Neural crest cell (in vitro differentiated cells): ENCODE measurements around the gene C2orf92. TPM values are rescaled to one million over a fixed set of nuclear protein-coding genes. Genes with fewer than 3 reads are reported as not detected.
A peak's percentile ranks its signal among the peaks of the same experiment; 100 is the strongest.

Source experiments
- DNase-seq: peaks from one replicate; pipeline ENCODE4 v3.0.0; 2021; ENCODE audit warnings: low read depth, mixed read lengths, low spot score
- H3K27ac Mint-ChIP-seq: one replicate; pipeline ENCODE4 v1.8.0; 2021; ENCODE audit warnings: mild to moderate bottlenecking, mixed read lengths; ENCODE audit not compliant: unreplicated experiment
- H3K27me3 Mint-ChIP-seq: 2 replicates; pipeline ENCODE4 v1.8.0; 2021; ENCODE audit warnings: low read depth, mild to moderate bottlenecking, mixed read lengths
- H3K36me3 Mint-ChIP-seq: 2 replicates; pipeline ENCODE4 v1.8.0; 2021; ENCODE audit warnings: low read depth, mild to moderate bottlenecking, mixed read lengths
- H3K4me1 Mint-ChIP-seq: 2 replicates; pipeline ENCODE4 v1.8.0; 2021; ENCODE audit warnings: mixed read lengths
- H3K4me3 Mint-ChIP-seq: one replicate; pipeline ENCODE4 v1.8.0; 2021; ENCODE audit warnings: mild to moderate bottlenecking, mixed read lengths
- H3K9me3 Mint-ChIP-seq: 2 replicates; pipeline ENCODE4 v1.8.0; 2021; ENCODE audit warnings: mixed read lengths
- CTCF ChIP-seq: fragments of 200-600 bp; sonication (generic); conservative IDR thresholded peaks from 2 replicates; pipeline ENCODE4 v1.5.0; 2021; ENCODE audit warnings: antibody characterized with exemption, mild to moderate bottlenecking
- total RNA-seq: library from RNA; stranded (reverse); gene quantifications from 2 replicates; pipeline ENCODE4 v1.2.1, GENCODE V29; 2021

Gene C2orf92
- total RNA-seq, 1 donor from 2014 or later, result 10.3 TPM

DNA sequence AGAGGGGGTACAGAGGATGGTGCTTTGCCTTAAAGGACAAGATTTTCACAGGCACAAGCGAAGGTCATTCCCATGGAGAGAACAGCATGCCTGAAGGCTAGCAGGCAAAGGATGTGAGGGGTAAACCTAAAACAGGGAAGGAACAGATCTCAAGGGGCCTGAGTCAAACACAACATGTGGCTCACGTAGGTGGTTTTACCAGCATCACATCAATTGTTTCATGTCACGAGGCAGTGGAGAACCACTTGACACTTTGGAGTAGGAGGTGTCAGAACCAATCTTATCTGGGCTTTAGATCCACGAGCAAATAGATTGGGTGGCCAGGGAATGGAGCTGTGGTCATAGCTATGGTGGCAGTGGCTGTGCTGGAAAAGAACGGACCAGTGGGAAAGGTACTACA, 15.2 kb upstream of the C2orf92 start:
- Mint-ChIP-seq H3K4me1 (no peaks in the 10 kb centered on the region), H3K9me3 (peaks cover 9% of the 10 kb centered on the region), H3K27me3 (no peaks in the 10 kb centered on the region), H3K4me3 (no peak overlapping the region), H3K27ac (no peak overlapping the region), H3K36me3 (peaks cover 31% of the 10 kb centered on the region)
- no peak for TF ChIP-seq CTCF
- no peak for DNase-seq

GRCh38 chr2:97654791-97655190, 14.7 kb upstream of the C2orf92 start:
- H3K36me3 Mint-ChIP-seq, result peaks cover 29% of the 10 kb centered on the region

DNA sequence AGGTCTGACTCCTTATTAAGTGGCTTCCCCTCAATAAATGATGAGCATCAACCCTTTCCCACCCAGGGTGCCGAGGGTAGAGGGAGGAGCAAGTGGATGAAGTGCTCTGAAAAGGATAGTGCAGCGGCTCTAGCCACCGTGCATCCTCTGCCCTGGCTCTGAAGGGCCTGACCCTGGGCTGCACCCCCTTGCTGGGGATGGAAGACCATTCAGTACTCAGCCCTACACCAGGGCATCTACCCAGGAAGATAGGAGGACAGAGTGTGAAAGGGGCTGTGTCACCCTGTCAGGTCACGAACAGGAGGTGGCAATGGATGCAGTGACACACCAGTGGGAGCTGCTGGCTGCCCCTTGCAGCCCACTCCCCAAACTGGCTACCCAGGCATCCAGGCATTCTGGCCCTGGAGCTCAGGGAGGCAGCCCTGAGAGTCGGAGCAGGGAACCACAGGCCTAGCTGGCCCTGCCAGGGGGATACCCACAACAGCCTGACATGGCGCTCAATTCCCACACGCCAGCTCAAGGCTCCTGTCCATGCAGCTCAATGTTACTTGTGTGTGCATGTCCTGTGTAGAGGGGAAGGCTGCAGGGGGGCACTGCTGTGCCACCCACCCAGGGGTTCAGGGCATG, 13.3 kb upstream of the C2orf92 start:
- peaks cover 3% of the 10 kb centered on the region for H3K4me1 Mint-ChIP-seq
- H3K9me3 Mint-ChIP-seq, result peaks cover 9% of the 10 kb centered on the region
- no peaks in the 10 kb centered on the region for H3K27me3 Mint-ChIP-seq
- H3K4me3 Mint-ChIP-seq, result no peak overlapping the region
- TF ChIP-seq CTCF, result no peak
- H3K27ac Mint-ChIP-seq, result no peak overlapping the region
- H3K36me3 Mint-ChIP-seq, result peaks cover 28% of the 10 kb centered on the region
- DNase-seq, result no peak

More at GRCh38 chr2:97654791-97655190, 14.7 kb upstream of the C2orf92 start:
- H3K4me3 Mint-ChIP-seq, result no peak overlapping the region
- no peak overlapping the region for H3K27ac Mint-ChIP-seq
- H3K9me3 Mint-ChIP-seq, result peaks cover 9% of the 10 kb centered on the region
- no peaks in the 10 kb centered on the region for H3K4me1 Mint-ChIP-seq
- no peaks in the 10 kb centered on the region for H3K27me3 Mint-ChIP-seq
- no peak for DNase-seq
- TF ChIP-seq CTCF, result no peak

DNA sequence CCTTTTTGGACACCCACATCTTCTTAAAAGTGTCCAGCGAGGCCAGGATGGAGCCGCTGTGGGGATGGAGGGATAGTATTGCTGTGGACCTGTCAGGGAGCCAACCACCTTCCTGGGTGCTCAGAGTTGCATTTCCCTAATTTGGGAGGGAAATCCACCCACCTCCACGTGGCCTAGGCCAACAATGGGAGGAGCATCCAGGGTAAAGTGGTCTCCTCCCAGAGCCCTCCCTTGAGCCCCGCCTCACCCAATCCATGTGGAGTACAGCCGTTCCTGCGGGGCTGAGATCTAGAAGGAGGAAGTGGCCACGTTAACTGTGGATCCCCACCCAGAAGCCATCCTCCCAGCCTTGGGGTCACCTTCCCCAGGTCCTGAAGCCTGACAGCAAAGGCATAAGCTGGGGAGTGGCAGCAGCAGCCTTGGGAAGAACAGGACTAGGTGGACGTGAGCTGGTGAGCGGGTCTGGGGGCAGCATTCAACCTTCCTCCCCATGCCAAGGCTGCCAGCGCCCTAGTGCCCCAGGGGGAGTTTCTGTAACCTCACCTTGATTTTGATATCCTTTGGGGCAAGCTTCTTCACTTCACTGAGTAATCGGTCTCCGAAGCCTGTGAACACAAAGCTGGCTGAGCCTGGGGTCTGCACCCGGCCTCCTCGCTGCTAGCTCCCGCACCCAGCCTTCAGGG, 12.5 kb upstream of the C2orf92 start:
- H3K9me3 Mint-ChIP-seq, result peaks cover 9% of the 10 kb centered on the region
- peaks cover 11% of the 10 kb centered on the region for H3K4me1 Mint-ChIP-seq
- TF ChIP-seq CTCF, result no peak
- no peak overlapping the region for H3K4me3 Mint-ChIP-seq
- no peak for DNase-seq
- H3K27ac Mint-ChIP-seq, result no peak overlapping the region
- H3K36me3 Mint-ChIP-seq, result peaks cover 28% of the 10 kb centered on the region
- no peaks in the 10 kb centered on the region for H3K27me3 Mint-ChIP-seq

- DNase-seq, result no peak
- Mint-ChIP-seq H3K36me3 (peaks cover 28% of the 10 kb centered on the region), H3K27me3 (no peaks in the 10 kb centered on the region)
Measured at GRCh38 chr2:97657986-97658690, 11.4 kb upstream of the C2orf92 start.

More at GRCh38 chr2:97657986-97658690, 11.4 kb upstream of the C2orf92 start:
- H3K4me3 Mint-ChIP-seq, result peak overlapping the region; percentile 19
- H3K9me3 Mint-ChIP-seq, result peaks cover 9% of the 10 kb centered on the region
- peak overlapping the region; percentile 27 for H3K27ac Mint-ChIP-seq
- TF ChIP-seq CTCF, result no peak
- peaks cover 22% of the 10 kb centered on the region for H3K4me1 Mint-ChIP-seq
